A172 (cell line): Measurements from ENCODE around the gene HOXD4. TPM values are rescaled to one million over a fixed set of nuclear protein-coding genes. Genes with fewer than 3 reads are reported as not detected.

Experiments used
- DNase-seq: peaks from one replicate; pipeline ENCODE4 v3.0.0-alpha.2; 2015; ENCODE audit warnings: low spot score
- total RNA-seq: library from RNA; depleted of rRNA; stranded (reverse); fragments of >200 nt; shearing (Covaris generic); gene quantifications from 2 replicates; pipeline ENCODE4 v1.2.3, GENCODE V29; 2014

HOXD4 gene
- total RNA-seq, 1 experiment from 2014 or later = 3.9 TPM

GRCh38 chr2:176170602-176171305, 19.4 kb downstream of the HOXD4 start:
- DNase-seq = no peak

- no peak for DNase-seq
These were observed 20.1 kb downstream of the HOXD4 start for GRCh38 chr2:176171351-176172006.

GRCh38 chr2:176172007-176172894, 20.9 kb downstream of the HOXD4 start:
- no peak for DNase-seq

DNA sequence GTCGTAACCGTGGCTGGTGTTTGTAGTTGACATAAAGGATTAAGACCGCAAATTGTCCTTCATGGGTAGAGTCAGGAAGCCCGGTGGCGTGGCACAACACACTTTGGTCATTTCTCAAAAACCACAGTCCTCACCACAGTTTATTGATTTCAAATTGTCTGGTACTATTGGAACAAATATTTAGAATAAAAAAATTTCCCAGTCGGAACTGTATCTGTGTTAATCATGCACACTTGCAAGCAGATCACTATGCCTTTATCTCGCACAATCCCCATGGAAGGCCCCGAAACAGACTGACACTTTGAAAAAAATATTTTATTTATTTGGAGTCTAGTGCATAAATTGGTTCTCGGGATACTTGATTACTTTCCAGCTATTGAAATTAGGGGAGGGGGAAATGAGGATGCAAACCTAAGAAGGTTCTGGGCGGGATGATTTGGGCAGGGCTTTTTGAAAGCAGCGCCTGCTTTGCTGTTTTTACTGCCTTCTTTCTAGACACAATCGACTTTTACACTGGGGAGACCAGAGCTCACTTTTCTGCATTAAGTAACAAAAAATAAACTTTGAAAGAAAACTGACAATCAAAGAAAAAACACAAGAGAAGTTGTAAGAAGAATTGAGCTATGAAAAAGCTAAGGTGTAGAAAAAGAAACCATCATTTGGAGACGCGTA, 21.7 kb downstream of the HOXD4 start:
- DNase-seq = no peak

GRCh38 chr2:176173567-176174381, 22.4 kb downstream of the HOXD4 start:
- DNase-seq = no peak

DNA sequence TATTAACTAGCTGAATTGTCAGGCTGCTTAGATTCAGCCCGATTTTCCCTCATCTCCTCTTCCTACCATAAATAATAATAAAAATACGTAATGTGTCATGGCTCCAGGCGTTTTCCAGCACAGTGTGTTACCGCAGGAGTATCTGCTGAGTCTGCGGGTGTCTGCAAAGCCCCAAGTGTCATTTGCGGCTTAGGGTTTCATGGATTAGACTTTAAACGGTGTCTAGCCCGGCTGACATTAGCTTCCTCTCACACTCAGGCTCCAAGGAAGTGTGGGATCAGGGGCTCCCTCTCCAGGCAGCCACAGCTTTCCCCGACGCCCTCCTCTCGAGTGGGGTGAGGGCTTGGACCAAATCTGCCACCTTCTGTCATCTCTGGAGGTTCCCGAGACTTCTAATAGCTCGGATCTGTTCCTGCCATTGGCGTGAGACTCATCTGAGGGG, 23.1 kb downstream of the HOXD4 start:
- DNase-seq = no peak

GRCh38 chr2:176174824-176175708, 23.7 kb downstream of the HOXD4 start:
- DNase-seq = no peak

DNA sequence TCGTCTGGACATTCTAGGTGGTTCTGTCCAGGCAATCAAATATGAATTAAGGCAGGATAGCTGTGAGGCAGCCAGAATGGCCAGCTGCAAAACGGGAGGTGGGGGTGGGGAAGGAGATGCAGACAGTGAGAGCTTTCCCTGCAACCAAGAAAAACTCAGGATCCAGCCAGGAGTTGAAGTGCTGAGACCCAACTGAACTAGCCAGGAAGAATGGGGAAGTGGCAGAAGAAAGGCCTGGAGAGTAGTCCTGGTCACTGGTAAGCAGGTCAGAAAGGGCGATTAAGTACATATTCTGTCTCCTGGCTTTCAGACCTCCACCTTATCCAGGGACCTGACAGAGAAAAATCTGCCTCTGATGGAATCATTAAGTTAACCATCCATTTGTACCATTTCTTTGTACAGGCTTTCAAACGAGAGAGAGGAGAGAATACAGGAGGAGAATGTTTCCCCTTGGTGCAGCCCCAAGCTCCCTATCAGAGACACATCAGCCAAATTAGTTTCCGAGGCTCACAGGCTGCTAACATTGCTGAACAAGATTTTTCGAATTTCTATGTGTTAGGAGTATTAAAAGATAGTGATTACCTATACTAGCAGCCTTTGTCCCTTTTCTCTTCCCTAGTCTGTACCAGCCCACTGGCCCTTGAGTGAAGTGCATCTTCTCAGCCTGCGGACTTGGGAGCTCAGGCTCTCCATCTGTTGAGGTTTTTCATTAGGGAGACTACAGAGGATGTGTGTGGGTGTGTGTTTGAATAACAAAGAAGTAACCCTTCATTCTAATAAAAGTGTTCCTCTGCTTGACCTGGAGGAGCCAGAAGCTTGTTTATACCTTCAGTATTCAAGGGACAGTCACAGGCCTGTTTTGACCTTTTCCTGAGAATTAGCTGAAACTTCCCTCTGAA, 24.6 kb downstream of the HOXD4 start:
- DNase-seq = no peak

GRCh38 chr2:176177580-176178037, 26.3 kb downstream of the HOXD4 start:
- DNase-seq = no peak

- no peak for DNase-seq
These were observed 26.8 kb downstream of the HOXD4 start for GRCh38 chr2:176178038-176178756.

- peak; percentile 22 for DNase-seq
These were observed 27.5 kb downstream of the HOXD4 start for GRCh38 chr2:176178757-176179295.

DNA sequence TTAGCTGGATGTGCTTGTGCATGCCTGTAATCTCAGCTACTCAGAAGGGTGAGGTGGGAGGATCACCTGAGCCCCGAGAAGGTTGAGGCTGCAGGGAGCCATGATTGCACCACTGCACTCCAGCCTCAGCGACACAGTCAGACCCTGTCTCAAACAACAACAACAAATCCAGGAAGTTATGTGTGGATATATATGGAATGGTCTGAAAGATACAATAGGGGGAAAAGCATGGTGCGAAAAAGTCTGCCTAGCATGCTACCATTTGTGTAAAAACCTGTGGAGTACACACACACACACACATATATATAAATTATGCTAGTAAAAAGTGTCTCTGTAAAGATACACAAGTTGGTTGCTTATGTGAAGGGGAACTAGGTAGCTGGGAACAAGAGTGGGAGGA, 30.2 kb downstream of the HOXD4 start:
- no peak for DNase-seq

DNA sequence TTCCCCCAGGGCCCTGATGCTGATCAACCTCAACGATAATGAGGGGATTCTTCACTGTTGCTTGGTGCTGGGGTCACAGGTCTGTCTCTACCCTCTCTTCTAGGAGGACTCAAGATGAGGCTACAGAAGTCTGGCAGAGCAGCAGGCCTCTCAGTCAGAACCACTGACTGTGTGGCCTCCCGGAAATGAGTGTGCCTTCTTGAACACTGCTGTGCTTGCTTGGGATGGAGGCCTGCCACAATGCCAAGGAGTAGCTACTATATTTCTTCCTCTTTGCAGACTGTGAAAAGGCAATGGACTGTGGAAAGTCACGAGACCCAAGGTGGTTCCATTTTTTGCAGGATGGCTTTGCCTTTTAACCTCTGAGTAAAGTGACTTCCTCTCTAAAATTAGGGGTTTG, 31.3 kb downstream of the HOXD4 start:
- DNase-seq = no peak

GRCh38 chr2:176184749-176185148, 33.4 kb downstream of the HOXD4 start:
- no peak for DNase-seq

GRCh38 chr2:176186024-176186423, 34.7 kb downstream of the HOXD4 start:
- DNase-seq = no peak

DNA sequence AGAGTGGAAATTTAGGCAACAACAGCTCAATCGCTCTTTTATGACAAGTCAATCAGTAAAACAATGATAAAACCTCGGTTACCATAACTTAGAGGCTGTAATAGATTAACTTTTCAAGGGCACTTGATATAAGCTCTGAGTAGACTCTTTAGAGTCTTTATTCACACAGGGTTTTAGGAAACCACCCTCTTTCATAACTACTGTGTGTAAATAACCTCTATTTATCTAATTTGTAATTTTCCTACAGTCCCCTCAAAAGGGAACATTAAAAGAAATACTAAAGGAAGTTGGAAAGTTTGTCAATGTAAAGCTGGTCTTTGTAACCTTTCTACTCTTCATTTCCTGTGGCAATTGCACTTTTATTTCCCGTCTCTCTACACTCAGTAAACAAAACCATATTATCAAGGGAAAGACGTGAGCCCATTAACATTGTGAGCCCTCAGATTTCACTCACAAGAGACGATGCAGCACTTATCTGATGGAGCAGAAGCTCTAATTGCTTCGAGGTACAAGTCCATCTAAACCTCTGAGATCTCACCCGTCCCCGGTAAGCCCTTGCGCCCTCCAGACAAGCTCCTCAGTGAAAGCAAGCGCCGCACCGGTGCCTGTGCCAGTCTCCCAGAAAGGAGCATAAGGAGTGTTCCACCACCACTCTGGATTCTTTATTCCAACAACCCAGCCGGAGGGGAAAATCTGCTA, 36.0 kb downstream of the HOXD4 start:
- no peak for DNase-seq
